ENCODE results near the gene PITX1.

Gene PITX1

DNA sequence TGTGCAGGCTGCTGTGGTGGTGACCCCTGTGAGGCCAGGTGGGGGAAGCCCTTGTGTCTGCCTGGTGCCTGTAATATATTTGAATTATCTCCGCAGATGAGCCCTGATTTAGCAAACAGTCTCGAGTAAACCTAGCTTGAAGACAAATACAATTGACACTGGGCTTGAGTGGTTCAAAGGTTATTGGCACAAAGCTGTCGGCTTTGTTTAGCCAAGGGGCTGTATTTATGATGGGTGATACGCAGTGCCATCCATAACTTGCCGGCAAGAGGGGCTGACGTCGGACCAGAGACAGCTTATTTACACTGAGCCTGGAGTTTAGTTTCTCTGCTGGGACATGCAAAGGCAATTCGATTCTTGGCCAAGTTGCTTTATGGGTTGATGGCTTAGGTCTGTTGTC is 20.0 kb upstream of the PITX1 start:
- TF ChIP-seq, protein P1, sequence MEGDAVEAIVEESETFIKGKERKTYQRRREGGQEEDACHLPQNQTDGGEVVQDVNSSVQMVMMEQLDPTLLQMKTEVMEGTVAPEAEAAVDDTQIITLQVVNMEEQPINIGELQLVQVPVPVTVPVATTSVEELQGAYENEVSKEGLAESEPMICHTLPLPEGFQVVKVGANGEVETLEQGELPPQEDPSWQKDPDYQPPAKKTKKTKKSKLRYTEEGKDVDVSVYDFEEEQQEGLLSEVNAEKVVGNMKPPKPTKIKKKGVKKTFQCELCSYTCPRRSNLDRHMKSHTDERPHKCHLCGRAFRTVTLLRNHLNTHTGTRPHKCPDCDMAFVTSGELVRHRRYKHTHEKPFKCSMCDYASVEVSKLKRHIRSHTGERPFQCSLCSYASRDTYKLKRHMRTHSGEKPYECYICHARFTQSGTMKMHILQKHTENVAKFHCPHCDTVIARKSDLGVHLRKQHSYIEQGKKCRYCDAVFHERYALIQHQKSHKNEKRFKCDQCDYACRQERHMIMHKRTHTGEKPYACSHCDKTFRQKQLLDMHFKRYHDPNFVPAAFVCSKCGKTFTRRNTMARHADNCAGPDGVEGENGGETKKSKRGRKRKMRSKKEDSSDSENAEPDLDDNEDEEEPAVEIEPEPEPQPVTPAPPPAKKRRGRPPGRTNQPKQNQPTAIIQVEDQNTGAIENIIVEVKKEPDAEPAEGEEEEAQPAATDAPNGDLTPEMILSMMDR (conservative IDR thresholded peaks at IDR 0.05): no peak
- H3K27ac ChIP-seq: no peak overlapping the region

DNA sequence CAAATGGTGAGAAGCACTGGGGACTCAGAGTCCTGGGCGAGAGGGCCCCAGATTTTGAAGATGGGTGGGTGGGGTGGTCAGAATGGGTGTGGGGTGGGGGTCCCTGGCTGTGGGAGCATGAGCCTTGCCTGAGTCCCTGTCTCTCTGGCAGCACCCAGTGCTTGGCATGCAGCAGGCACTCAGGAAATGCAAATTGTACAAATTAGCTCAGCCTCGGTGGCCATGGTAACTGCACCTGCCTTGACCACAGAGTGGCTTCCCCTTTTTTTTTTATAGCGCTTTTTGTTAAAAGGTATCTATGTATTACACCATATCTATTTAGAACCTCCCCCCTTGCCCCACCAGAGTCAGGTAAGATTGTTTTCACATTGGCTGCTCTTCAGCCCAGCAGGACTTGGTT is 19.2 kb upstream of the PITX1 start:
- TF ChIP-seq, protein P1 (conservative IDR thresholded peaks at IDR 0.05): no peak
- H3K27ac ChIP-seq: no peak overlapping the region

DNA sequence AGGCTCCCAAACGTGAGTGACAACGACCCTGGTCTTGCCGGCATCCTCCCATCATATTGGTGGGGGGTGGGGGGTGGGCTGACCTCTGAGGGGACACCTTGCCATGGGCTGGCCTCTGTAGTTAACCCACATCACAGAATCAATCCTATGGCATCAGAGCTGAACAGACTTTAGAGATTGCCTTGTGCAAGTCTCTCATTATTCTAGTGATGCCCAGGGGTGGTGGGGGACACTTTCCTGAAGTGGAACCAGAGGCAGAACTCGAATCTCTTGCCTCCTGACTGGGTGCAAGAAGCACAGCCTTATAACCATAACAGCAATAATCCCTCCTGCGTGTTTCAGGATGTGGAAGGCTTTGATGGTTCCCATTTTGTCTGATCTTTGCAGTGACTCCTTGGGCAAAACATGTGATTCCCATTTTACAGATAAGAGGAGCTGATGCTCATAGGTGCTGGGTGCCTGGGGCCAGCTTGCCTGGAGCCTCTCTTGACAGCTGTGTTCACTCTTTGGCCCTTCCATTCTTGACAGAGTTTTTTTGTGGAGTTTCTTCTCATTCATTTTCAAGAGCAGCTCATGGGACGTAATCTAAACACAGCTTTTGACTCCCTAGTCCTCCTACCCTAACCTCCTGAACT is 18.6 kb upstream of the PITX1 start:
- no peak overlapping the region for H3K27ac ChIP-seq
- TF ChIP-seq, protein P1 (conservative IDR thresholded peaks at IDR 0.05): no peak

DNA sequence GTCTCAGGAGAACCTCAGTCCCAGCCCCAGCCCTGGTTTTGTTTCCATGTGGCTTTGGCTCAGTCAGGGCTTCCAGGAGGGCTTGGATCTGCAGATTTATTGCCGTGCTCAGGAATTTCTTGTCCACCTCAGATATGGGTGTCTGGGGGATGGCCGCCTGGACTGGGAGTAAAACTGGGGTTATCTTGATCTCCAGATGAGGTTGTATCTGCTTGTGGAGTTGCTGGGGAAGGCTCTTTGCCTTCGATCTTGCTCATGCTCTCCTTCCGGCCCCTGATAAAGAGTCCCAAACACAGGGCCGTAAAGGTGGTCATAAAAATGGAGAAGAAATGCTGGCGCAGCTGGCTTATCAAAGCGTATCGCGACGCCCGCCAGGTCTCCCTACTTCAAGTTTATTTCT is 17.8 kb upstream of the PITX1 start:
- H3K27ac ChIP-seq: no peak overlapping the region
- TF ChIP-seq, protein P1 (conservative IDR thresholded peaks at IDR 0.05): no peak

DNA sequence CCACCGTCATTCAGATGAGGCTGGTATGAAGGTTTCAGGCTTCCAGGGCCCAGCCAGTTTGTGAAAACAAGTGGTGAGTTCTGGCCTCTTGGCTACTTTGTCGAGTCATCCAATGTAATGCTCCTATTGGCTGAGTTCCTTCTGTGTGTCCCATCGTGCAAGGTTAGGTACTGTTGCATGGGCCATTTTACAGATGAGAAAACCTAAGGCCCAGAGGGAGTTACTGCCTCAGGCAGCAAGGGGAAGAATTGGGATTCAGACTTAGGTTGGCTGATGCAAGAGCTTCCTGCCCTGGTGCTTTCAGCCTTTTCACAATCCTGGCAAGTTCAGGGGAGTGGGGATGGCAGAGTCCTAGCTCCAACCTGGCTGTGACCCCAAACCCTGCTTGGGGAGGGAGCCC is 17.4 kb upstream of the PITX1 start:
- TF ChIP-seq, protein P1 (conservative IDR thresholded peaks at IDR 0.05): no peak
- no peak overlapping the region for H3K27ac ChIP-seq

DNA sequence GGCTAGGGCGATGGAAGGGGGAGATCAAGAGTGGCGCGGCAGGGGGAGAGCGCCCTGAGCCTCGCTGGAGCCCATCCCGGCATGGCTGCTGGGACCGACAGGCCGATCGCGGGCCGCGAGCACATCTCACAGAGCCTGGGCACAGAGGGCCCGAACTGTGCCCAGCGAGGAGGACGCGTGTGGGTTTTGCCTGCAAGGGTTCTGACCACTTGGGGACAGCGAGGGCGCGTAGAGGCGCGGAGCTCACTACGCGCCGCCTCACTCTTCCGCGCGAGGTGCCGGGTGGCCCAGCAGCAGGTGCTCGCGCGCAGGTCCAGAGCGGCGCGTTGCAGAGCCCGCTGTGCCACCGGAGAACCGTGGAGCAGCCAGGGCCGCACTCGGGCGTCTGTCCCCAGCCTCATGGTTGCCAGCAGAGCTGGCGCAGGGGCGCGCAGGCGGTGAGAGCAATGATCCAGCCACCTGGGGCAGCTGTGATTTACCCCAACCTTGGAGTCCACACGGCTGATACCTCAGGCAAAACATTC is 16.3 kb upstream of the PITX1 start:
- TF ChIP-seq, protein P1 (conservative IDR thresholded peaks at IDR 0.05): no peak
- no peak overlapping the region for H3K27ac ChIP-seq

DNA sequence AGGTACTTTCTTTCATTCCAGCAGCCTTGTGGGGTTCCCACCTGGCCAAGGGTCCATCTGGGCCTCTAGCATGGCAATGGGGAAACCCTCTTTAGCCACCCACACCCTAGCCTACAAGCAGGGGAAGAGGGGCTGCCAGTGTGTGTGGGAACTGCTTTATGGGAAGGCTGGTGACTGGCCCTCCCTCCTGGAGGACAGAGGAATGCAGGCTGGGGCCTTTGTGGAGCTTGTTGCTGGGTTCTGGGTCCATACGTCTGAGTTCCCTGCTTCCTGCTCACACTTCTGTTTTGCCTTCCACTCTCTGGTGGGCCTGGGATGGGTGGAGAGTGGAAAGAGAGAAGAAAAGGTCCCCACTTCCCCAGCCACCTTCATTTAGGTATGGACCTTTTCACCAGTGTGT is 14.9 kb upstream of the PITX1 start:
- no peak overlapping the region for H3K27ac ChIP-seq
- TF ChIP-seq, protein P1 (conservative IDR thresholded peaks at IDR 0.05): no peak

Data from VCaP (cell line).